ENCODE measurements around the gene GABPB2. TPM values are rescaled to one million over a fixed set of nuclear protein-coding genes. Genes with fewer than 3 reads are reported as not detected.

GABPB2 gene
- total RNA-seq, 1 donor from 2014 or later = 11.9 TPM

DNA sequence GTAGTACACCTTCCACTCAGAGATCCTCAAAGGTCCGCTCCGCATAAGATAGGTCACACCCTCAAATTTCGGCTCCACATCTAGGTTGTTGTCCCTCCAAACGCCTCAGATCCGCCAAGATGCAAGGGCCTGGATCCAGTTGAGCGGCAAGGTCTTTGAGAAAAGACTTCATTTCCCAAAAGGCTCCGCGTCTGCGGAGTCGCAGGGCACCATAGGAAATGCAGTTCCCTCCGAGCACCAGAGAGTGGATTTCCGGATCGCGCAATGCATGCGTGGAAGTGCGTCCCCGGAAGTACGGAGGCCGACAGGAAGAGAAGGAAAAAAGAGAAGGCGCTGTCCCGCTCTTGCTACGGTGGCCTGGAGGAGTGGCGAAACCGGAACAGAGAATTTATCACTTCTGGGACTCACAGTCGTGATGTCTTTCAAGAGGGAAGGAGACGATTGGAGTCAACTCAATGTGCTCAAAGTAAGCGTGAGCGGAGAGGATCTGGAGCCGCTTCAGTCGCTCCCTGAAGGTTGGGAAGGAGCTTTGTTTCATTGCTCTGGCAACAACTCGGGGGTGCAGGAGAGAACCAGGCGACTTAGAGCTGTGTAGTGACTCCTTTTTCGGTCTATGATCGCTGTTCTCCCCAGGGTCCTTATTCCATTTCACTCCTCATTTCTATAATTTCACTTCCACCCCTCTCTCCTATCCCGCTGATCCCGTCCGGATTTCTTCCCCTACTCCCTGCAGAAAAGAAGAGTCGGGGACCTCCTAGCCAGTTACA, 95.4 kb downstream of the GABPB2 start, which contains the start of the genes LYSMD1 and SCNM1:
LYSMD1 (minus strand) TSS at position 165 of the 767 bp plus-strand sequence. CDS start 644 bp downstream, outside the sequence.
SCNM1 (plus strand) TSS at position 407 of the 767 bp plus-strand sequence; CDS start at position 416, 9 bp downstream.
- DNase-seq (ENCODE audit: low spot score in 2 of 2, unreplicated experiment in 2 of 2) = peak; percentile 80 to 87
- no peaks in the 10 kb centered on the region for H3K9me3 Mint-ChIP-seq
- H3K27me3 Mint-ChIP-seq (ENCODE audit: low read depth) = peaks cover 2% of the 10 kb centered on the region
- peaks cover 15% of the 10 kb centered on the region for H3K36me3 Mint-ChIP-seq
- peak within 1 kb of the TSS; percentile 98 for H3K4me3 Mint-ChIP-seq
- peaks cover 22% of the 10 kb centered on the region for H3K4me1 Mint-ChIP-seq
- TF ChIP-seq CTCF (IDR thresholded peaks at IDR 0.05; ENCODE audit: unreplicated experiment) = no peak
- peak within 1 kb of the TSS; percentile 98 for H3K27ac Mint-ChIP-seq

- no peaks in the 10 kb centered on the region for H3K9me3 Mint-ChIP-seq
- DNase-seq (ENCODE audit: low spot score in 2 of 2, unreplicated experiment in 2 of 2) = no peak
- H3K27ac Mint-ChIP-seq = peak overlapping the region; percentile 98
- H3K36me3 Mint-ChIP-seq = peaks cover 13% of the 10 kb centered on the region
- TF ChIP-seq CTCF (IDR thresholded peaks at IDR 0.05; ENCODE audit: unreplicated experiment) = no peak
- H3K4me1 Mint-ChIP-seq = peaks cover 22% of the 10 kb centered on the region
- H3K27me3 Mint-ChIP-seq (ENCODE audit: low read depth) = peaks cover 2% of the 10 kb centered on the region
- peak overlapping the region; percentile 98 for H3K4me3 Mint-ChIP-seq
Observed at GRCh38 chr1:151166505-151166956, 96.0 kb downstream of the GABPB2 start.

DNA sequence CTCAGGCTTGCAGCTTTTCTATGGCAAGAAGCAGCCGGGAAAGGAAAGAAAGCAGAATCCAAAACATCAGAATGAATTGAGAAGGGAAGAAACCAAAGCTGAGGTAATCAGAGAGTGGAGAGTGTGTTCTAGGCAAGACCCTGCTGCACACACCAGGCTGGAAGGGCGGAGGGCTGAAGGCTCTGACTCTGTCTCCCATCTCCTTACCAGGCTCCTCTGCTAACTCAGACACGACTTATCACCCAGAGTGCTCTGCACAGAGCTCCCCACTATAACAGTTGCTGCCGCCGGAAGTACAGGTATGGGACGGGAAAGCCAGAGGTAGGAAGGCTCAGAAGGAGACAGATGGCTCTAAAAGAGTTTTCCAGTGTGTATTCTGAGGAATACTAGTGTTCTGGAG, 96.6 kb downstream of the GABPB2 start:
- Mint-ChIP-seq H3K9me3 (no peaks in the 10 kb centered on the region), H3K4me1 (peaks cover 22% of the 10 kb centered on the region), H3K36me3 (peaks cover 8% of the 10 kb centered on the region), H3K27ac (peak overlapping the region; percentile 98), H3K27me3 (ENCODE audit: low read depth) (peaks cover 2% of the 10 kb centered on the region), H3K4me3 (peak overlapping the region; percentile 98)
- no peak for TF ChIP-seq CTCF (IDR thresholded peaks at IDR 0.05; ENCODE audit: unreplicated experiment)
- DNase-seq (ENCODE audit: low spot score in 2 of 2, unreplicated experiment in 2 of 2) = no peak

- no peak for DNase-seq (ENCODE audit: low spot score in 2 of 2, unreplicated experiment in 2 of 2)
- no peak for TF ChIP-seq CTCF (IDR thresholded peaks at IDR 0.05; ENCODE audit: unreplicated experiment)
- no peak overlapping the region for H3K27ac Mint-ChIP-seq
- H3K9me3 Mint-ChIP-seq = no peaks in the 10 kb centered on the region
- H3K4me3 Mint-ChIP-seq = no peak overlapping the region
- peaks cover 6% of the 10 kb centered on the region for H3K4me1 Mint-ChIP-seq
- peaks cover 11% of the 10 kb centered on the region for H3K36me3 Mint-ChIP-seq
- H3K27me3 Mint-ChIP-seq (ENCODE audit: low read depth) = no peaks in the 10 kb centered on the region
Observed at GRCh38 chr1:151171190-151171589, 100.6 kb downstream of the GABPB2 start.

Other genes starting within 250 kb of the GABPB2 start
- gene ARNT, start 194.2 kb upstream of the GABPB2 start, total RNA-seq = 56.1 to 58.4 TPM (median 57.3 TPM) in 3 replicates
- gene CTXND2, start 183.6 kb upstream of the GABPB2 start, total RNA-seq = not detected in 3 replicates
- gene SETDB1, start 144.4 kb upstream of the GABPB2 start, total RNA-seq = 101 to 103 TPM (median 101 TPM) in 3 replicates
- gene CERS2, start 95.9 kb upstream of the GABPB2 start, total RNA-seq = 127 to 137 TPM (median 132 TPM) in 3 replicates
- gene ANXA9, start 88.5 kb upstream of the GABPB2 start, total RNA-seq = 1.2 TPM in 3 replicates
- gene MINDY1, start 63.9 kb upstream of the GABPB2 start, total RNA-seq = 29.7 to 31.7 TPM (median 30.9 TPM) in 3 replicates
- gene PRUNE1, start 62.3 kb upstream of the GABPB2 start, total RNA-seq = 25.0 to 25.8 TPM (median 25.4 TPM) in 3 replicates
- 4.2 to 5.7 TPM (median 4.6 TPM) in 3 replicates for gene BNIPL, start 34.2 kb upstream of the GABPB2 start, total RNA-seq
- gene C1orf56, start 23.0 kb upstream of the GABPB2 start, total RNA-seq = 4.2 to 4.6 TPM (median 4.2 TPM) in 3 replicates
- 93.4 to 97.8 TPM (median 97.0 TPM) in 3 replicates for gene CDC42SE1, start 11.1 kb upstream of the GABPB2 start, total RNA-seq
- gene MLLT11, start 10.4 kb upstream of the GABPB2 start, total RNA-seq = 16.3 to 18.9 TPM (median 16.9 TPM) in 3 replicates
- 14.9 to 15.0 TPM (median 14.9 TPM) in 3 replicates for gene SEMA6C, start 75.9 kb downstream of the GABPB2 start, total RNA-seq
- gene TNFAIP8L2, start 85.9 kb downstream of the GABPB2 start, total RNA-seq = not detected in 3 replicates
- 9.9 to 11.8 TPM (median 11.4 TPM) in 3 replicates for gene LYSMD1, start 95.1 kb downstream of the GABPB2 start, total RNA-seq
- 34.9 to 37.1 TPM (median 36.9 TPM) in 3 replicates for gene SCNM1, start 95.4 kb downstream of the GABPB2 start, total RNA-seq
- 0.77 to 1.7 TPM (median 1.1 TPM) in 3 replicates for gene TMOD4, start 105.2 kb downstream of the GABPB2 start, total RNA-seq
- gene VPS72, start 119.4 kb downstream of the GABPB2 start, total RNA-seq = 76.8 to 87.2 TPM (median 82.3 TPM) in 3 replicates
- gene PIP5K1A, start 127.8 kb downstream of the GABPB2 start, total RNA-seq = 122 to 130 TPM (median 124 TPM) in 3 replicates
- 114 to 127 TPM (median 126 TPM) in 3 replicates for gene PSMD4, start 184.0 kb downstream of the GABPB2 start, total RNA-seq
- 32.1 to 37.2 TPM (median 32.3 TPM) in 3 replicates for gene ZNF687, start 211.5 kb downstream of the GABPB2 start, total RNA-seq

All from mesothelial cell of epicardium (in vitro differentiated cells).